ENCODE results near the gene MID1.

Gene MID1

GRCh38 chrX:10620121-10620699 lies at the start of gene MID1:
TSS of gene MID1 (minus strand) at chrX:10620585. CDS start at chrX:10567547, 53,038 bp downstream.
- peak; percentile 59 for DNase-seq

GRCh38 chrX:10667143-10667542 lies 46.8 kb upstream of the MID1 start:
- no peak for DNase-seq

DNA sequence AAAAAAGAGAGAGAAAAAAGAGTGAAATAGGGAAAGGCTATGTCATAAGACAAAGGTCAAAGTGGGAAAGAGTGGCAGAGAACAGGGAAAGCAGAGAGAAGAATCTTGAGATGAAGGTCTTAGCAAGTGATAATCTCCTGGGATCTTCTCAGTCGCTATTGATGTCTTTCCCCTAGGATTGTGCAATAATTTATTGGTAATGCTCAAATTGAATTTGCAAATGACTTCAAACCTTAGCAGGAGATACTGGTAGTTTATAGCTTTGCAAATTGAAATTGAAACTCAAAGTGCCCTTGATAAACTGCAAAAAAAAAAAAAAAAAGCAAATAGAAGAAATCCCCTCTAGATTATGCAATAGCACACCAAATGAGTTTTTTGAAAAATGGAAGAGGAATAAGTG lies 45.7 kb upstream of the MID1 start:
- no peak for DNase-seq

GRCh38 chrX:10665681-10666080 lies 45.3 kb upstream of the MID1 start:
- DNase-seq = no peak

DNA sequence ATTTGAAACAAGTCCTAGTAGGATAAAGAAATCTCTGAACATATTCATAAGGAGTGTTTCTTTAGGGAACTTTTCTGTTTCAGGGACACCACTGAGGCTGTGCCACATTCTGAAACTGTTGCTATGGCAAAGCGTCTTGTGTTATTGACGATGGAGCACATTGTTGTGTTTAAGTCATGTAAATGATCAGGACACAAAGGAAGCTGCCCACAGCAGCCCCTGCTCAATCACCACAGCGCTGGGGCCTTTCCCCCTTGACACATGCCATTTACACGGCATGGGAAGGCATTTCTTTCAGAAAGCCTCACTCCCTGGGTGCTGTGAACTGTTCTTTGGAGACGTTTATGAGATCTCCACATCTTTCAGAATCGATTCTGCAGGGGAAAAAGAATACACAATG lies 39.8 kb upstream of the MID1 start:
- DNase-seq = no peak

DNA sequence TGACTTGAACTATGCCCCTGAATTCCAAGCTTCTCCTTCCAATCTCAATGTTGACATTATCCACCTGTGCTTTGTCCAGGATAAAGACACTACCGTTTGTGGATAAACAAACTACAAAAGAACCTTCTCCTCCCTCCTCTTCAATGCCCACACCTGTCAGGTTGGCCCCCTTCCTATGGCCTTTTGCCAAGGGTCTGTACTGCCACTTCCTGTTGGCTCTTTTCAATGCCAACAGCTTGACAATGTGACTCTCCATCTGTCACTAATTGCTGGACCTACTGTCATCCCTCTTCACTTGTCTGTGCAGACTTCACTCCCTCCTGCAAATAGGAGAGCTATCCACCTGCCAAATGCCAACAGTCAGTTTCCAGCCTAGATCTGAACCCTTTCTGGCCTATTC lies 35.8 kb upstream of the MID1 start:
- DNase-seq = peak; percentile 74

GRCh38 chrX:10654960-10655359 lies 34.6 kb upstream of the MID1 start:
- DNase-seq = no peak

DNA sequence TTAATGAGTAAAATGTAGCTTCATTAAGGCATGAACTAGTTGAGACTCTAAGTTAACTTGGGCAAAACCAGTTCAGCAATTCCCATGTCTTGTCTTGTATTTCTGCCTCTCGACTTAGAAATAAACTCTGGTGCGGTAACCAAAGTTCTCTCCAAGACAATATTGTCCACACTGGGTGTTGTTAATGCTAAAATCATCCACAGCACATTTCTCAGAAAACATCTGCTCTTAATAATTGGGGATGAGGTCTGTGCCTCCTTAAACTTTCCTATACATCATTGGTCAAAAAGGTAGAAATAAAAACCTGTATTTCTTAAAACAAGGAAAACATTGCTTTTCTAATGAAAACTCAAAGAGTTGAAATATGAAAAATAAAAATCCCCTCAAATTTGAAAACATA lies 32.9 kb upstream of the MID1 start:
- DNase-seq = no peak

DNA sequence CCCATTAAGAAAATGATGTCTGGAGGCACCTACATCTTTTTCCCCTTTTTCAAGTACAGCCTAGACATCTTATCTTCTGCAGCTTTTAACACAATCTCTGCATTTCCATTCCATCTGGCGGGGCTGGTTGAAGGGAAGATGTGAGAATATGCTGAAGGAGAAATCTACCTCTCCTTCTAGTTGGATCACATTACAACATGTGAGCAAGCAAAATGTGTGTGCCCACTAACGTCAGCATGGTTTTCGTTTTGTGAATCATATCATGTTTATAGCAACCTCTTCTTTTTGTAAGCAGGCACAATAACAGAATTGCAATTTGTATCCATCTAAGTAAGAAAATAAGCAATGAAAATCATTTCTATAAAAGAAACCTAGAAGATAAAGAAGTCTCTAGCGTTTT lies 28.9 kb upstream of the MID1 start:
- DNase-seq = no peak

- no peak for DNase-seq
Measured at GRCh38 chrX:10648614-10649013, 28.2 kb upstream of the MID1 start.

- DNase-seq = no peak
Measured at GRCh38 chrX:10636851-10637250, 16.5 kb upstream of the MID1 start.

DNA sequence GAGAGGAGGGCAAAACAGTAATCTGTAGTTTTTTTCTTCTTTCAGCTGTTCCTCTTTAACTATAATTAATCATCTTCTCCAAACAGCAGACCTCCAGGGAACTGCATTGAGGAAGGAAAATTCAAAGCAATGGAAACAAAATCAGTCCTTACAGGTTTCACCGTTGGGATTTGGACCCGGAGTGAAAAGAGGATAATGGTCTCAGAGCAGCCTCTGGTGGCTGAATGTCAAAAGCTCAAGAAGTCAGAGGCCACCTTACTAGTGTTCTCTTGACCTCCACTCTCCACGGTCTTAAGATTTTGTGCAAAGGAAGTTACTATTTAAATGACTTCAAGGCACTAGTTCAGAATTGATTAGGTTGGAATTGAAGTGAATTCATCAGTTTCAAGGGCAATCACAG lies 16.0 kb upstream of the MID1 start:
- no peak for DNase-seq

DNA sequence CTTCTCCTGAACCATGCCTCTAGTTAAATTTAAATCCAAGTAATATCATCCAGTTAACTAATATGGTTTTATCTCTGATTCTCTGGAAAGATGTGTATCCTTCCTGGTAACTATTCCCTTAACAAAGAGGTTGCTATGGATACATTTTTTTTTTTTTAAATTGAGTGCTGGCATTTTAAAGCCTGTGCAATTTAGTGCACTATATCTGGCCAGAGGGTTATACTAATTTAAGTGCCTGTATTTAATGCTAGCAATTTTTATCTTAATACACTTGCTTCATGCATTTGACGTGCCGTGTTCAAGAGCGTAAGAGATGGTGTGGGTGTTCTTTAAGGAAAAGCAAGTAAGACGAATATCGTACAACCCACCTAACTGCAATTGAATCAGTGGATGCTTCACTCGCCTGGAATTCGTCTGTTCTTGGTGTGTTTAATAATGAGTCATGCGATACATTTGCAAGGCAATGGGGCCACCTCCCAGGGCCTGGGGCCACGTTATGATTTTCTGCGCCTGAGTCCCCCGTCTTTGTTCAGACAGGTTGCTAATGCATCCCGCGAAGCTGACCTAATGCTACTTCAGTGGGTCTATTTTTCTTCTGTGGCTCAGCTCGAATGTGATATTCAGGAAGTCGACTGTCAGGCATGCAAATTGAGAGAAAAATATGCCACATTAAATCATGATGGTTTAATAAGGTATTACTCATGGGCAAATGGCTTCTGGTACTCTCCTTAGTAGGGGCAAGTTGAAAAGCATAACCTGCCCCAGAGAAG lies 14.2 kb upstream of the MID1 start:
- no peak for DNase-seq

DNA sequence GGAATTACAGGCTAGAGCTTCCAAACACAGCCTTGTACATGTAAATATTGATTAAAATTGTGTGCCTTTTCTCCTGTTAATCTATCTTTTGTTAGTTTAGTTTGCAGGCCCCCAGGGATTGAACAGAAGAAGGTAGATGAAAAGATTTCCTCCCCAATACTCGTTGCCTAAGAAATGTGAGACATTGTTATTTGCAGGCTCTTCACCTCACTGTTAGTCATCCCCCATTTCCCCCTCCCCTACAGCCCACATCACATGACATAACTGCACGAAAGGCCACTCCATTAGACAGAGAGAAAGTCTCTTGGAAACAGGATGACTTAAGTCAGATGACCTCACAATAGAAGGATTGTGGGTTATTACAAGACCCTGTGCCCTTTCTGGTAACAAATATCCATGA lies 13.3 kb upstream of the MID1 start:
- no peak for DNase-seq

DNA sequence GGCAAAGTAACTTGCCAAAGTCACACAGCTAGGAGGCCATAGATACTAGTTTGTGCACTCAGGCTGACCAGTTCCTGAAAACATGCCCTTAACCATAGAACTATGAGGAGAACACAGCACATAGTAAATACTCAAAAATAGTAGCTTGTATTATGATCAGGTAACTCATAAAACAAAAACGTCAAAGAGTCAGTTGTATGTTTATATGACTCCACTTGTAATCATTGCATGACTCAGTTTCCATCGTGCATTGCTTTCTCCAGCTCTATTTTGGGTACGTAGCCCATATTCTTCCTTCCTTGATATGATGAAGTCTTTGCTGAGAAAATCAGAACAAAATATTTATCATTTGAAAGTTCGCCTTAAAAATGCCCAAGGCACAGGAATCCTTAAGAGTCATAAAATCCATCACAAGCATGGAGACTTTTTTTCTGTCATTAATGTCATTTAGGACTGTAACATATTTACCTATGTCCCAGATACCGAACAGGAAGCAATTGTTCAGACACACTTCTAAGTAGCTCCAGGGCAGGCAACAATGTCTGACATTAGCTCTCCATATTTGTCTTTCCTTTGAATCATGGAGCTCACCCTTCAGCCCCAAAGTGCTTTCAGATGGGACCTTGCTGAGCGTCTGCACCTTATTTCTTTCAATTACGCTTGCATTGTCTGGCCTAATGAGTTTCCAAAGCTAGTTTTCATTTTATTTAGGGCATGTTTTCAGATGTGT lies 11.2 kb upstream of the MID1 start:
- no peak for DNase-seq

- DNase-seq = no peak
Measured at GRCh38 chrX:10630320-10630719, 9.9 kb upstream of the MID1 start.

DNA sequence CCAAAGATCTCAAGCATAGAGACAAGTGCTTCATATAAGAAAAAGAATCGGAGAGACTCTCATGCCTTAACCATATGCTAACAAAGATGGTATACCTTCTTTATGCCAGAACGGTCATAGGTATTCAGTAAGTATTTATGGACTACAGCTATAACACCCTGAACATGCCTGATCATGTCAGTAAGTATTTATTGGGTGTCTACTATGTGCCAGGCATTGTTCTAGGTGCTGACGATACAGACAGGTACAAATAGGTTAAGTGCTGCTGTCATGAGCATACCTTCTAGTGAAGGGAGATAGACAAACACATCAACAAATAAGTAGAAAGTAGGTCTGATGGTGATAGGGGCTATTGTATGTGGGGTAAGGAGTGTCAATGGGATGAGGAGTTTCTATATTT lies 9.5 kb upstream of the MID1 start:
- DNase-seq = no peak

GRCh38 chrX:10628906-10629305 lies 8.5 kb upstream of the MID1 start:
- no peak for DNase-seq

- no peak for DNase-seq
Measured at GRCh38 chrX:10622197-10622596, 1.8 kb upstream of the MID1 start.

GRCh38 chrX:10619425-10620046 lies 849 bp downstream of the MID1 start:
- DNase-seq = no peak

- no peak for DNase-seq
Measured at GRCh38 chrX:10618961-10619360, 1.4 kb downstream of the MID1 start.

- DNase-seq = no peak
Measured at GRCh38 chrX:10617999-10618351, 2.4 kb downstream of the MID1 start.

- no peak for DNase-seq
Measured at GRCh38 chrX:10617186-10617998, 3.0 kb downstream of the MID1 start.

Measured in NCI-H1105 (cell line).